ENCODE measurements around the gene RAP2A.

RAP2A gene

GRCh38 chr13:97433727-97434396 is at the start of gene RAP2A:
Gene RAP2A (plus strand): TSS chr13:97434169. CDS start chr13:97434471, 302 bp downstream.
- peak; percentile 92 for DNase-seq

DNA sequence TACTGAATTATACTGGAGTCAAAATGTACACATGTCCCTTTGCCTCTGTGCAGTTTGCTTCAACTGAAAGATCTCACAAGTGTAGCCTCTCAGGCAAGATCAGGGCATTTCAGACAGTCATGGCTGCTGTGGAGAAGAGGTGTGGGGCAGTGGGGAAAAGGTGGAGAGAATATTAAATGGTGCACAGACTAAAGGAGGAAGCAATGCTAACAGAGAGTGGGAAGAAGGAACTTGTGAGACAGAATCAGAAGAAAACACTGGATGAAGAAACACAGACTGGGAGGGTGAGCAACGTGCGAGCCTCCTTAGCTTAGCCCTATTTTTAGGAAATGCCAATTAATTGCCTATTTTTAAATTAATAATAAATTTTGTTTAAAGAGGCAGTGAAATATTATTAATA is 49.6 kb upstream of the RAP2A start:
- DNase-seq, result no peak

GRCh38 chr13:97385146-97385545 is 48.8 kb upstream of the RAP2A start:
- DNase-seq, result no peak

DNA sequence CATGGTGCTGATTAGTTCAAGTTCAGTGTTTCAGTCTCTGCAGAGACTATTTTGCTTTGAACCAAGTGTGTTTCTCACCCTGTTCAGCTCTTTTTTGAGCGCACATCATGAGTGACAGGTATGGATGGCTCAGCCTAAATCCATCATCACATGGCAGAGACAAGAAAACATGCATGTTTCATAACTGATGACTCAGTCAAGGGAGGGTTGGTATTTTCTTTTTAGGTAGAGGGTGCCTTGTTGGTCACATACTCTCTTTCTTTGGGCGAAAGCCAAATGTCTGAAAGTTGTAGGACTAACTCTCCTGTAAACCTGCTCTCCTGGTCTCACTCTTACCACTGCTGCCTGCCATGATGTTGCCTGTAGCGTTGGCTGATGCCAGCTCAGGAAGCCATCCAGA is 48.1 kb upstream of the RAP2A start:
- DNase-seq, result no peak

DNA sequence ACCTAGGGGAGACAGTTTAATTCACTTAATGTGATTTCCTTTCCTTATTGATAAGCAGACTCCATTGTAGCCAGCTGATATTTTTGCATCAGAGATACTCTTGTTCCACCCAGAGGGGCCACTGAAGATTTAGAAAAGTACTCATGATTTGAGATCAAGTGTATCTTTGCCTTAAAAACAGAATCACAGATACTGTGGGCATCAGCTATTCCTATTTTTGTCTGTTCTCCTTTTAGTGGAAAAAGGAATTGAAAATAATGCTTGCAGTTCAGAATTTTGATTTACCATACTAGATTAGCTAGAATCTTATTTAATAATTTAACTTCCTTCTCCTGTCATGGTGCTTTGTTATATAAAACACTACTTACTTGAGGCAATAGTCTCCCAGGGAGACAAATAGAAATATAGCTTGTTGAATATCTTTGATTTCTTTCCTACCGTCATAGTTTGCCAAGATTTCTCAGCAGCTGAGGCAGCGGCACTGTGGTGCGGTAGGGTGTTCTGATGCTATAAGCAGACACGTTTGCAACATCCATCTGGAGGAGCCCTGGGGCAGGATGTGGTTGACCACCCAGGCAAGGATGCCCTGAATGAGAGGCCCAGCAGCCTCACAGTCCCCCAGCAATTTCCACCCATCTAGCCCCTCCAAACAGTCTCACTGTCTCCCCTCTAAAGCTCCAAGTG is 47.0 kb upstream of the RAP2A start:
- no peak for DNase-seq

DNA sequence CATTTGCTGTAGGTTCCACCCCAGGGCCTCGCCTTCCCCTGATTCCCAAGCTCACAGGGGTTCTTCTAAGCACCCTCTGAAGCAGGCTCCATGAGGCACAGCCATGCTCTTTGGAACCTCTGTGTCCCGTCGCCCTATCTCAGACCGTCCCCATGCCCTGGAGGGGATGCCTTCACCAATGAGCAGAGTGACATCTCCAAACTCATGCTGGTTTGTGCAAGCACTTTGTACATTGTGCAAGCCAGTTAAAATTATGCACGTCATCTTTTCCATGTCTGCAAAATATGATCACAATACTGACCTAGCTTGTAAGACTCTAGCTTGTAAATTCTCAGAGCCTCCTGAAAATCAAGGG is 46.5 kb upstream of the RAP2A start:
- no peak for DNase-seq

- DNase-seq, result no peak
These were observed 46.1 kb upstream of the RAP2A start for GRCh38 chr13:97387890-97388289.

GRCh38 chr13:97388373-97388772 is 45.6 kb upstream of the RAP2A start:
- DNase-seq, result no peak

DNA sequence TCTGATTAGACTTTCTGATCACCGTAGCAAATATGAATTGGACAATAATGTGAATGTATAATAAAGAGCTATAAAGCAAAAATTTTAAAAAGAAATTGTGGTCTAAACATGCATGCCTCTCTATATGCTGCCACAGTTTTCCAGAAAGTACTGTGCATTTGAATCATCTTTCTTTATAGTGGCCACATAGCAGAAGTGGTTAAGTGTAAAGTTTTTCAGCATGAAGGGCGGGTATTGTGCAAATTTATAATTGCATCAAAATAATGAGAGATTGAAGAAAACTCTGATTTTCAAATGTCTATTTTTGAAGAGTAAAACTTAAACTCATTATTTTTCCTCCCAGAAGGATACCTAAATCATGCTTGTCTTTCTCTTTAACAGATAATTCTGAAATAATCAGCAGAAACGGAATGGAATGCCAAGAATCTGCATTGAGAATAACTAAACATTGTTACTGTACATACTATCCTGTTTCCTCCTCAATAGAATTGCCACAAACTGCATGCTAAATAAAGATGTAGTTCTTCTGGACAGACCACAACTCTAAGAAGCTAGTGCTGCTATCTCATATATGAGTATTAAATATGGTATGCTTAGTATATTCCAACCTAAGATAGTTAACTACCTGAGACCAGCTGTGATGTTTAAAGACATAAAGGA is 42.9 kb upstream of the RAP2A start:
- no peak for DNase-seq

DNA sequence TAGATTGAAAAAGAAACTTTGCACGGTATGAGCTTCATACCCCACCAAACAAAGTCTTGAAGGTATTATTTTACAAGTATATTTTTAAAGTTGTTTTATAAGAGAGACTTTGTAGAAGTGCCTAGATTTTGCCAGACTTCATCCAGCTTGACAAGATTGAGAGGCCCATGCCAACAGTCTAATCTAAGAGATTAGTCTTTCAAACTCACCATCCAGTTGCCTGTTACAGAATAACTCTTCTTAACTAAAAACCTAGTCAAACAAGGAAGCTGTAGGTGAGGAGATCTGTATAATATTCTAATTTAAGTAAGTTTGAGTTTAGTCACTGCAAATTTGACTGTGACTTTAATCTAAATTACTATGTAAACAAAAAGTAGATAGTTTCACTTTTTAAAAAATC is 41.9 kb upstream of the RAP2A start:
- DNase-seq, result no peak

DNA sequence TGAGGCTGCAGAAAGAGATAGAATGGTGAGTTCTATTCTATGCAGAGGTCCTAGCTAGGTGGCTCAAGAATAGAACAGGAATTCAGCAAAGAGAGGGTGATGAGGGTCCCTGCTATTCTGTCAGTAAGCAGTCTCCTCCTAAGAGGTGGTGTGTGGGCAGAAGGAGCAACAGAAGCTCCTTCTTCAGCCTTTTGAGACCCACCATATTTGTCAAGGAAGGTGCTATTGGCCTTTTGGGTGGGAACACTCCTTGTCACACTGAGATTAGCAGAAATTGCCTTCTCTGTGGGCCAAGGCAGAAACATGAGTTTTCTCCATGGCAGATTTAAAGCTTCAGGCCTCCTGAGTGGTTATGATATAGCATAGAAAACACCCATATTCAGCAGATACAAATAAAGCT is 39.4 kb upstream of the RAP2A start:
- DNase-seq, result no peak

GRCh38 chr13:97395447-97396136 is 38.4 kb upstream of the RAP2A start:
- no peak for DNase-seq

GRCh38 chr13:97397267-97397666 is 36.7 kb upstream of the RAP2A start:
- no peak for DNase-seq

GRCh38 chr13:97401421-97401820 is 32.5 kb upstream of the RAP2A start:
- no peak for DNase-seq

- no peak for DNase-seq
These were observed 29.8 kb upstream of the RAP2A start for GRCh38 chr13:97403893-97404750.

DNA sequence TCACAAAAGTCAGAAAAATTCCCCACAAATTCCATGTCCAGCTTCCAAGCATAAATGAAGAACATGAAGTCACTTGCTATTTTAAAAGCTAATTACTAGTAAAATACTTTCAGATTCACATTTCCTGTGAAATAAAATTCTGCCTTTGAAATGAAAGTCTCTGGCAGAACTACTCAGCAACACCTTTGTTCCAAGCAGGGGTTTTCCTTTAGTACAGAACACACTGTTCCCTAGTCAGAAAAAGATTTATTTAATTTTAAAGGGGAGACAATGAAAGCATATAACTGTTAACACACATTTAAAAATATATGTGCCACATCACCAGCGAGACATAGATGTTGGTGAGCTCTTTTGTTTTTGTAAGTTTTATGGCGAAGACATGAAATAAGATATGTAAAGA is 26.4 kb upstream of the RAP2A start:
- no peak for DNase-seq

DNA sequence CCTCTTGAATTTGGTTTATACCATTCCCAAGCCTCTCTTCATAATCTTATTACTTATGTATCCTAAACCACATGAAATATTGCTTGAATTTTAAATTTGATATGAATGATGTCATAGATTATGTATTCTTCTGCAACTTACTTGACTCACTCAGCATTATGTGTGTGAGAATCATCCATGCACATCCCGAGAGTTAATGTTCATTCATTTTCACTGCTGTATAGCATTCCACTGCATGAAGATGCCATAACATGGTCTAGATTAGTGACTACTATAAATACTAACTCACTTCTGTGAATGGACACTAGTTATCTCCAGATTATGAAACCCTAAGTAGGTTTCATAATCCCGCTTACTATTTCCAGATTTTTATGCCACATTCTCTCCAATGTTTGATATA is 25.0 kb upstream of the RAP2A start:
- DNase-seq, result no peak

- DNase-seq, result no peak
These were observed 22.0 kb upstream of the RAP2A start for GRCh38 chr13:97411984-97412383.

GRCh38 chr13:97413694-97414093 is 20.3 kb upstream of the RAP2A start:
- no peak for DNase-seq

GRCh38 chr13:97414392-97414791 is 19.6 kb upstream of the RAP2A start:
- no peak for DNase-seq

DNA sequence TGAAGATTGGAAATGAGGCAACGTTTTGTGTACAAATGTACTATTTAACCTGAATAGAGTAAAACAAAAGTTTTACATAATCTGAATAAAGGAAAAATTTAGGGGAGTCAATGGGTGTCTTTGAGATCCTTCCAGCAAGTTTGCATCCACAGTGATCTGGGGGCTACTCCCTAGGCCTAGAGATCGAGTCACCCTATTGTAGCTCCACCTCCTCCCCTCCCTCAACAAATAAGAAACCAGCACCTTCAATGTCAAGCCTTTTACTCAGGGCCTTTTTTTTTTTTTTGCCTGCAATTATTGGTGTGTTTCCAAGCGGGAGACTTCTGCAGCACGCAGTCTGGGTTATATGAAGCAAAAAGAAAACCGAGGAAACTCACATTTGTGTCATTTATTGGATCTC is 16.3 kb upstream of the RAP2A start:
- DNase-seq, result no peak

DNA sequence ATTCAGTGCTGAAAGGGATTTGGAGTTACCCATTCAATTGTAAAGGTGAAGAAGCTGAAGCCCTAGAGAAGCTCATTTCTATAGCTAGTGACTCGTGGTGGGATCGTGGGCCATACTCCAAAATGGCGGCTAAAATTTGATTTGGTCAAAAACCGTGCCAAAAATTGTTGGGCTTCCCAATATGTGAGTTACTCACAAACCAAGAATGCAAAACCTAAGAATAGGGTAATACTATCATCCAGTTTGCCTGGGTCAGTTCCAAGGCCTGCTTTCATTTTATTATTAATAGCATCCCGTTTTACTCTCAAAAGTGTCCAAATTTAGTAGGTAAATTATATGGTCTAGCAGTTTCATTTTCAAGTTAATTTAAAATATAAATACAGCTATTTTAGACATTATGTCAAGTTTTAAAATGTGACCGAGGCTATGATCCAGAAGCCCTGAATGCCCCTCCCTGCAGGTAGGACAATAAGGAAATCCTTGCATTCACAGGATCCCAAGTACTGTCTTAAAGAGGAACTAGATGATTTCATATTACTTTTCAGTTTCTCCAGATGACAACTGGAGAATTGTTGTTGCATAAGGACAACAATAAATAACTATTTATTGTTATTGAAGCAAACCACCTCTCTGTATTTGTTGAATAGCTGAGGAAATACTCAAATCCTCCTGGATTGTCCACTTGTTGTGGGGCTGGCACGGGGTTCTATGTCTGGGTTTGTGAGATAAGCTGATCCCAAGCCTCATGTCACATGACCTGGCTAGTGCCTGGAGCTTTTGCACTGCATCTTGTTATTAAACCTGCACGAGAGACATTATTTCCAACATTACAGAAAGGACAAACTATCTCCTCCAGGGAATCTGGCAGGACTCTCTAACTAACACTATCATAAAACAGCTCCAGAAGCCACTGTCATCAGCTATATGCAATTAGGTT is 11.6 kb upstream of the RAP2A start:
- DNase-seq, result no peak

Data from CD4-positive, alpha-beta T cell treated with Interleukin-17A for 1 hour (primary cell).